ENCODE data around the gene KHDC1.

GRCh38 chr6:73234733-73235132, 28.3 kb downstream of the KHDC1 start:
- TF ChIP-seq CTCF (IDR thresholded peaks at IDR 0.05): no peak
- TF ChIP-seq POLR2A (IDR thresholded peaks at IDR 0.05): no peak

Data from body of pancreas (tissue), 4 donors.